WTC11 (cell line): Measurements from ENCODE around the gene TUBA3E.
"Not testable (repeated sequence)": the region's sequence is repeated elsewhere in the genome, so short reads cannot be mapped to it uniquely, and the experiment has no call there.

Experiments used
- CREM ChIP-seq: sonication (generic); formaldehyde crosslinking; IDR thresholded peaks from 2 replicates; pipeline ENCODE4 v1.8.1; 2022; ENCODE audit warnings: mild to moderate bottlenecking, missing genetic modification reagents, moderate library complexity
- IRF2 ChIP-seq: sonication (generic); formaldehyde crosslinking; IDR thresholded peaks from 2 replicates; pipeline ENCODE4 v1.8.0; 2022; ENCODE audit warnings: low read depth, missing genetic modification reagents, borderline replicate concordance
- ZNF121 ChIP-seq: sonication (generic); formaldehyde crosslinking; IDR thresholded peaks from 2 replicates; pipeline ENCODE4 v1.8.0; 2023; ENCODE audit warnings: missing genetic modification reagents
- ZNF232 ChIP-seq: sonication (generic); formaldehyde crosslinking; IDR thresholded peaks from 2 replicates; pipeline ENCODE4 v1.8.0; 2022; ENCODE audit warnings: mild to moderate bottlenecking, missing genetic modification reagents
- TF ChIP-seq, protein P1 (sequence below): fragments of 200-600 bp; IDR thresholded peaks from 2 replicates; pipeline ENCODE4 v1.8.0; 2022; ENCODE audit warnings: antibody characterized with exemption
- TF ChIP-seq, protein P2 (sequence below): sonication (generic); formaldehyde crosslinking; conservative IDR thresholded peaks from 2 replicates; pipeline ENCODE4 v1.8.1; 2022; ENCODE audit warnings: mild to moderate bottlenecking, missing genetic modification reagents
- TF ChIP-seq, protein P3 (sequence below): sonication (generic); formaldehyde crosslinking; IDR thresholded peaks from 2 replicates; pipeline ENCODE4 v1.8.0; 2022; ENCODE audit warnings: mild to moderate bottlenecking, missing genetic modification reagents
- TF ChIP-seq, protein P4 (sequence below): sonication (generic); formaldehyde crosslinking; IDR thresholded peaks from 2 replicates; pipeline ENCODE4 v1.8.0; 2023; ENCODE audit warnings: mild to moderate bottlenecking, missing genetic modification reagents

DNA sequence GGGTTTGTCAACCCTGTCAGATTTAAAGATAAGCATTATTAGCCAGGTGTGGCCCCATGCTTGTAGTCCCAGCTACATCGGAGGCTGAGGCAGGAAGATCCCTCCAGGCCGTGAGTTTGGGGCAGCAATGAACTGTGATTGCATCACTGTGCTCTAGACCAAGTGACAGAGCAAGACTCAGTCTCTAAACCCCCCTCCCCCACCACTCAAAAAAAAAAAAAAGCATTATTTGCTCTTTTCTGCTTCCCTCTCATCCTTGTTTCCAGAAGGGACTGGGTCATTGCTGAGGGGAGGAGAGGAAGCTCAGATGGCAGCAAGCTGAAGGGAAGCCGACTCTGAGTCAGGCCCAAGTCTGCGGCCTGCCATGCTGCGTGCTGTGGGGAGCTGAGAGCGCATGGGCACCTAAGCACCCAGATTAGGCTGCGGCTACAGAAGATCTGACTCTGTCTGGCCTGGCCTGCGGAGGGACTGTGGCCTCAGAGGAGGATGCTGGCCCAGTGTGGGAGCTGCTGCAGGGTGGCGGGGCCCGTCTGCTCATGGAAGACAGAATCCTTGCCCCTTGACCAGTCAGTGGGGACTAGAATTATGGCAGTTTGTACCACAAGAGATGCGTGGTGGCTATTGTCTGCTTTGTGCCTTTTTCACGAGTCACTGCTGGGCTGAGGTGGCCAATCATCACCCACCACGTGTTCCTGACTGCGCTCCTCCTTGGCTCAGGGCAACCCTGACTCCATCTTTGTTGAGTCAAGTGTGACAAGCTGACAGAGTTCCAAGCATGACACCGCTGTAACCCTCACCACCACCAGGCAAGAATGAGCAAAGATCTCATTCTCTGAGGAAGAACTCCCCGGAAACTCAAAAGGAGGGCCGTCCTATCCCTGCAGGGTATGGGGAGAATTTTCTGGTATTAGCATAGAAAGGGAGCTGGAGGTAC lies 10.1 kb downstream of the TUBA3E start:
- TF ChIP-seq, protein P1, sequence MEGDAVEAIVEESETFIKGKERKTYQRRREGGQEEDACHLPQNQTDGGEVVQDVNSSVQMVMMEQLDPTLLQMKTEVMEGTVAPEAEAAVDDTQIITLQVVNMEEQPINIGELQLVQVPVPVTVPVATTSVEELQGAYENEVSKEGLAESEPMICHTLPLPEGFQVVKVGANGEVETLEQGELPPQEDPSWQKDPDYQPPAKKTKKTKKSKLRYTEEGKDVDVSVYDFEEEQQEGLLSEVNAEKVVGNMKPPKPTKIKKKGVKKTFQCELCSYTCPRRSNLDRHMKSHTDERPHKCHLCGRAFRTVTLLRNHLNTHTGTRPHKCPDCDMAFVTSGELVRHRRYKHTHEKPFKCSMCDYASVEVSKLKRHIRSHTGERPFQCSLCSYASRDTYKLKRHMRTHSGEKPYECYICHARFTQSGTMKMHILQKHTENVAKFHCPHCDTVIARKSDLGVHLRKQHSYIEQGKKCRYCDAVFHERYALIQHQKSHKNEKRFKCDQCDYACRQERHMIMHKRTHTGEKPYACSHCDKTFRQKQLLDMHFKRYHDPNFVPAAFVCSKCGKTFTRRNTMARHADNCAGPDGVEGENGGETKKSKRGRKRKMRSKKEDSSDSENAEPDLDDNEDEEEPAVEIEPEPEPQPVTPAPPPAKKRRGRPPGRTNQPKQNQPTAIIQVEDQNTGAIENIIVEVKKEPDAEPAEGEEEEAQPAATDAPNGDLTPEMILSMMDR, result not testable (repeated sequence)
- TF ChIP-seq, protein P2, sequence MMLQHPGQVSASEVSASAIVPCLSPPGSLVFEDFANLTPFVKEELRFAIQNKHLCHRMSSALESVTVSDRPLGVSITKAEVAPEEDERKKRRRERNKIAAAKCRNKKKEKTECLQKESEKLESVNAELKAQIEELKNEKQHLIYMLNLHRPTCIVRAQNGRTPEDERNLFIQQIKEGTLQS (CRISPR knock-in tag), result not testable (repeated sequence)
- not testable (repeated sequence) for TF ChIP-seq ZNF232 (CRISPR knock-in tag); IRF2 (CRISPR knock-in tag); ZNF121; CREM
- TF ChIP-seq, protein P3, sequence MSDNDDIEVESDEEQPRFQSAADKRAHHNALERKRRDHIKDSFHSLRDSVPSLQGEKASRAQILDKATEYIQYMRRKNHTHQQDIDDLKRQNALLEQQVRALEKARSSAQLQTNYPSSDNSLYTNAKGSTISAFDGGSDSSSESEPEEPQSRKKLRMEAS (CRISPR knock-in tag), result not testable (repeated sequence)
- TF ChIP-seq, protein P4, sequence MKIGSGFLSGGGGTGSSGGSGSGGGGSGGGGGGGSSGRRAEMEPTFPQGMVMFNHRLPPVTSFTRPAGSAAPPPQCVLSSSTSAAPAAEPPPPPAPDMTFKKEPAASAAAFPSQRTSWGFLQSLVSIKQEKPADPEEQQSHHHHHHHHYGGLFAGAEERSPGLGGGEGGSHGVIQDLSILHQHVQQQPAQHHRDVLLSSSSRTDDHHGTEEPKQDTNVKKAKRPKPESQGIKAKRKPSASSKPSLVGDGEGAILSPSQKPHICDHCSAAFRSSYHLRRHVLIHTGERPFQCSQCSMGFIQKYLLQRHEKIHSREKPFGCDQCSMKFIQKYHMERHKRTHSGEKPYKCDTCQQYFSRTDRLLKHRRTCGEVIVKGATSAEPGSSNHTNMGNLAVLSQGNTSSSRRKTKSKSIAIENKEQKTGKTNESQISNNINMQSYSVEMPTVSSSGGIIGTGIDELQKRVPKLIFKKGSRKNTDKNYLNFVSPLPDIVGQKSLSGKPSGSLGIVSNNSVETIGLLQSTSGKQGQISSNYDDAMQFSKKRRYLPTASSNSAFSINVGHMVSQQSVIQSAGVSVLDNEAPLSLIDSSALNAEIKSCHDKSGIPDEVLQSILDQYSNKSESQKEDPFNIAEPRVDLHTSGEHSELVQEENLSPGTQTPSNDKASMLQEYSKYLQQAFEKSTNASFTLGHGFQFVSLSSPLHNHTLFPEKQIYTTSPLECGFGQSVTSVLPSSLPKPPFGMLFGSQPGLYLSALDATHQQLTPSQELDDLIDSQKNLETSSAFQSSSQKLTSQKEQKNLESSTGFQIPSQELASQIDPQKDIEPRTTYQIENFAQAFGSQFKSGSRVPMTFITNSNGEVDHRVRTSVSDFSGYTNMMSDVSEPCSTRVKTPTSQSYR (CRISPR knock-in tag), result not testable (repeated sequence)
